Endothelial cell of hepatic sinusoid (primary cell): Measurements from ENCODE around the gene CCT8L2.
"Not testable (repeated sequence)": the region's sequence is repeated elsewhere in the genome, so short reads cannot be mapped to it uniquely, and the experiment has no call there.

Source experiments
- in situ Hi-C: cut with HindIII; loops from 2 replicates; pipeline ENCODE4 v1.10.0; 2017; ENCODE audit warnings: low sequenced_read_pairs

Gene CCT8L2

GRCh38 chr22:16559056-16559955 is 33.3 kb downstream of the CCT8L2 start:
- in situ Hi-C loops, result no loop called here

GRCh38 chr22:16558376-16558945 is 34.1 kb downstream of the CCT8L2 start:
- in situ Hi-C loops, result not testable (repeated sequence)

GRCh38 chr22:16557511-16557910 is 35.1 kb downstream of the CCT8L2 start:
- in situ Hi-C loops, result not testable (repeated sequence)

DNA sequence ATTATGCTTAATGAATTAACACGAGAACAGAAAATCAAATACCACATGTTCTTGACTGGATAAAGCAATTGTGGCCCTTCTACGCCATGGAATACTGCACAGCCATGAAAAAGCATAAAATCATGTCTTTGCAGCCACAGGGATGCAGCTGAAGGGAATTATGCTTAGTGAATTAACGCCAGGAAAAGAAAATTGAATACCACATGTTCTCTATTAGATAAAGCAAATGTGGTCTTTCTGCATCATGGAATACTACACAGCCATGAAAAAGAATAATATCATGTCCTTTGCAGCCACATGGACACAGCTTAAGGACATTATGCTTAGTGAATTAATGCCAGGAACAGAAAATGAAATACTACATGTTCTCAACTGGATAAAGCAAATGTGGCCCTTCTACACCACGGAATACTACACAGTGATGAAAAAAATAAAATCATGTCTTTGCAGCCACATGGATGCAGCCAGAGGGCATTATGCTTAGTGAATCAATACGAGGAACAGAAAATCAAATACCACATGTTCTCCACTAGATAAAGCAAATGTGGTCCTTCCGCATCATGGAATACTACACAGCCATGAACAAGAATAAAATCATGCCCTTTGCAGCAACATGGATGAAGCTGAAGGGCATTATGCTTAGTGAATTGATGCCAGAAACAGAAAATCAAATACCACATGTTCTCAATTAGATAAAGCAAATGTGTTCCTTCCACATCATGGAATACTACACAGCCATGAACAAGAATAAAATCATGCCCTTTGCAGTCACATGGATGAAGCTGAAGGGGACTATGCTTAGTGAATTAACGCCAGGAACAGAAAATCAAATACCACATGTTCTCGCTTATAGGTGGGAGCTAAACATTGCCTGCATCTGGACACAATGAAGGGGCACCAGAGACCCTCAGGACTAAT is 37.3 kb downstream of the CCT8L2 start:
- in situ Hi-C loops, result not testable (repeated sequence)

- in situ Hi-C loops, result not testable (repeated sequence)
Measured at GRCh38 chr22:16543310-16543709, 49.3 kb downstream of the CCT8L2 start.
